Activated CD8-positive, alpha-beta T cell treated with anti-CD3 and anti-CD28 coated beads for 36 hours (primary cell): ENCODE data around the gene SLC25A14. TPM values are rescaled to one million over a fixed set of nuclear protein-coding genes. Genes with fewer than 3 reads are reported as not detected.
"Not testable (repeated sequence)": the region's sequence is repeated elsewhere in the genome, so short reads cannot be mapped to it uniquely, and the experiment has no call there.

Source experiments
- ATAC-seq: fragments of 200-7000 bp; cut with Tn5 transposase; one replicate; pipeline ENCODE4 v1.10.0; 2021; ENCODE audit warnings: mild to moderate bottlenecking, moderate library complexity
- CTCF ChIA-PET: fragments of 350-600 bp; sonication (Branson Sonifier 250); formaldehyde crosslinking; loops from one replicate; lab custom pipeline; 2021; ENCODE audit warnings: antibody characterized with exemption; lab: Charles Lee
- POLR2A ChIA-PET: fragments of 350-600 bp; sonication (Branson Sonifier 250); formaldehyde crosslinking; loops from one replicate; lab custom pipeline; 2021; ENCODE audit warnings: antibody characterized with exemption; lab: Charles Lee
- DNase-seq: peaks from one replicate; pipeline ENCODE4 v3.0.0-alpha.2; 2020
- H3K27ac Mint-ChIP-seq: one replicate; pipeline ENCODE4 v1.8.0; 2021; ENCODE audit warnings: mild to moderate bottlenecking, mixed read lengths
- H3K27me3 Mint-ChIP-seq: one replicate; pipeline ENCODE4 v1.8.0; 2021; ENCODE audit warnings: mixed read lengths
- H3K36me3 Mint-ChIP-seq: one replicate; pipeline ENCODE4 v1.8.0; 2021; ENCODE audit warnings: low read depth, mixed read lengths
- H3K4me1 Mint-ChIP-seq: one replicate; pipeline ENCODE4 v1.8.0; 2021; ENCODE audit warnings: low read depth, mixed read lengths
- H3K4me3 Mint-ChIP-seq: one replicate; pipeline ENCODE4 v1.8.0; 2021; ENCODE audit warnings: mild to moderate bottlenecking, moderate library complexity, mixed read lengths
- H3K9me3 Mint-ChIP-seq: one replicate; pipeline ENCODE4 v1.8.0; 2021; ENCODE audit warnings: mixed read lengths
- CTCF ChIP-seq: fragments of 200-600 bp; IDR thresholded peaks from one replicate; pipeline ENCODE4 v1.8.0; 2022; ENCODE audit warnings: antibody characterized with exemption, mild to moderate bottlenecking
- intact Hi-C: fragments of 100-400 bp; cut with micrococcal nuclease; formaldehyde crosslinking; loops from one replicate; pipeline ENCODE4 v1.10.0; 2022
- total RNA-seq, 2 experiments: library from RNA; stranded (reverse); gene quantifications; one replicate each; pipeline ENCODE4 v1.2.3, GENCODE V29; 2021

The SLC25A14 gene
- total RNA-seq, 2 experiments from 2014 or later, result 6.7 to 8.6 TPM

GRCh38 chrX:130340271-130340670 is 552 bp downstream of the SLC25A14 start:
- H3K4me3 Mint-ChIP-seq, result peak overlapping the region; percentile 88
- ATAC-seq (no peak), DNase-seq (no peak)
- intact Hi-C loops, result no loop called here
- ChIA-PET CTCF (no interaction called here), POLR2A (interaction anchor here (0.8 kb wide), 1 partner anchor 8 kb away, joined by 3 read pairs; no protein-coding TSS in a partner anchor)
- H3K27ac Mint-ChIP-seq, result peak overlapping the region; percentile 88
- H3K9me3 Mint-ChIP-seq, result no peaks in the 10 kb centered on the region
- no peaks in the 10 kb centered on the region for H3K27me3 Mint-ChIP-seq
- peaks cover 23% of the 10 kb centered on the region for H3K4me1 Mint-ChIP-seq
- no peaks in the 10 kb centered on the region for H3K36me3 Mint-ChIP-seq
- no peak for TF ChIP-seq CTCF

- intact Hi-C loops, result no loop called here
- peaks cover 23% of the 10 kb centered on the region for H3K4me1 Mint-ChIP-seq
- no peaks in the 10 kb centered on the region for H3K27me3 Mint-ChIP-seq
- ChIA-PET POLR2A (no interaction called here), CTCF (interaction anchor here (1.4 to 1.5 kb wide), 2 partner anchors 10 to 13 kb away, joined by 4 read pairs; no protein-coding TSS in a partner anchor)
- ATAC-seq (no peak), DNase-seq (no peak)
- TF ChIP-seq CTCF, result no peak
- H3K27ac Mint-ChIP-seq, result no peak overlapping the region
- H3K4me3 Mint-ChIP-seq, result no peak overlapping the region
- H3K36me3 Mint-ChIP-seq, result peaks cover 2% of the 10 kb centered on the region
- no peaks in the 10 kb centered on the region for H3K9me3 Mint-ChIP-seq
These were observed 3.7 kb downstream of the SLC25A14 start for GRCh38 chrX:130343411-130343810.

- Mint-ChIP-seq H3K27ac (no peak overlapping the region), H3K4me1 (peaks cover 8% of the 10 kb centered on the region), H3K27me3 (no peaks in the 10 kb centered on the region), H3K4me3 (no peak overlapping the region), H3K9me3 (no peaks in the 10 kb centered on the region), H3K36me3 (peaks cover 5% of the 10 kb centered on the region)
- no peak for TF ChIP-seq CTCF
- ATAC-seq, result no peak
- intact Hi-C loops, result no loop called here
- no peak for DNase-seq
- ChIA-PET POLR2A (no interaction called here), CTCF (no interaction called here)
These were observed 7.6 kb downstream of the SLC25A14 start for GRCh38 chrX:130347321-130347720.

DNA sequence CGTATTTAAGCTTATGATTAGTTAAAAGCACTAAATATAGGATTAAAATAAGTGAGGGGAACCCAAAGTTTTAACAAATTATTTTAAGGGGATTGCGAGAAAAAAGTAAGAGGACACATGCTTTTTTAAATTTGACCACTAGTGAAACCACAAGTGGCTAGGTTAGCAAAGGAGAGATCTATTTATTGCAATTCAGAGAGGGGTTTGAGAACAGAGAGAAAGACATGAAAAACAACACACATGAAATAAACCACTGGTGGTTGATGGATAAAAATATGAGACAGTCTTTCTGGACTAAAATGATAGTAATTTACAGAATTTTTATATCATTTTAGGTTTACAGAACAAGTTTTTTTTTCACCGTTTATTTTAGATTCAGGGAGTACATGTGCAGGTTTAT is 11.8 kb downstream of the SLC25A14 start:
- no peaks in the 10 kb centered on the region for H3K9me3 Mint-ChIP-seq
- no peaks in the 10 kb centered on the region for H3K4me1 Mint-ChIP-seq
- ATAC-seq (no peak), DNase-seq (no peak)
- TF ChIP-seq CTCF, result no peak
- no peaks in the 10 kb centered on the region for H3K27me3 Mint-ChIP-seq
- peaks cover 11% of the 10 kb centered on the region for H3K36me3 Mint-ChIP-seq
- no peak overlapping the region for H3K27ac Mint-ChIP-seq
- intact Hi-C loops, result no loop called here
- POLR2A ChIA-PET, result no interaction called here
- CTCF ChIA-PET, result no interaction called here
- H3K4me3 Mint-ChIP-seq, result no peak overlapping the region

DNA sequence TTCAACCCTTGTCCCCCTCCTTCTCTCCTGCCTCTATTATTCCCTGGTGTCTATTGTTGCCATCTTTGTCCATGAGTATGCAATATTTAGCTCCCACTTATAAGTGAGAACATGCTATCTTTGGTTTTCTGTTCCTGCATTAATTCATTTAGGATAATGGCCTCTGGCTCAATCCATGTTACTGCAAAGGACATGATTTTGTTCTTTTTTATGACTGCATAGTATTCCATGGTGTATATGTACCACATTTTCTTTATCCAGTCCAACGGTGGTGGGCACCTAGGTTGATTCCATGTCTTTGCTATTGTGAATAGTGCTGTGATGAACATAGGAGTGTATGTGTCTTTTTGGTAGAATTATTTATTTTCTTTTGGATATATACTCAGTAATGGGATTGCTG is 12.3 kb downstream of the SLC25A14 start:
- ATAC-seq, intact Hi-C loops, H3K27ac Mint-ChIP-seq, CTCF ChIA-PET, H3K4me3 Mint-ChIP-seq, H3K4me1 Mint-ChIP-seq, H3K27me3 Mint-ChIP-seq, DNase-seq, H3K9me3 Mint-ChIP-seq: not testable (repeated sequence)
- POLR2A ChIA-PET, result interaction anchor here (1.1 kb wide), 1 partner anchor 13 kb away, joined by 3 read pairs; no protein-coding TSS in a partner anchor
- H3K36me3 Mint-ChIP-seq, result peaks cover 11% of the 10 kb centered on the region
